HG03108 (cell line): ENCODE results near the gene NT5DC3.
"Not testable (repeated sequence)": the region's sequence is repeated elsewhere in the genome, so short reads cannot be mapped to it uniquely, and the experiment has no call there.

Source experiments
- ATAC-seq: cut with Tn5 transposase; IDR thresholded peaks from one replicate; pipeline ENCODE4 v1.9.1; 2021; ENCODE audit warnings: moderate library complexity; ENCODE audit not compliant: unreplicated experiment

NT5DC3 gene

DNA sequence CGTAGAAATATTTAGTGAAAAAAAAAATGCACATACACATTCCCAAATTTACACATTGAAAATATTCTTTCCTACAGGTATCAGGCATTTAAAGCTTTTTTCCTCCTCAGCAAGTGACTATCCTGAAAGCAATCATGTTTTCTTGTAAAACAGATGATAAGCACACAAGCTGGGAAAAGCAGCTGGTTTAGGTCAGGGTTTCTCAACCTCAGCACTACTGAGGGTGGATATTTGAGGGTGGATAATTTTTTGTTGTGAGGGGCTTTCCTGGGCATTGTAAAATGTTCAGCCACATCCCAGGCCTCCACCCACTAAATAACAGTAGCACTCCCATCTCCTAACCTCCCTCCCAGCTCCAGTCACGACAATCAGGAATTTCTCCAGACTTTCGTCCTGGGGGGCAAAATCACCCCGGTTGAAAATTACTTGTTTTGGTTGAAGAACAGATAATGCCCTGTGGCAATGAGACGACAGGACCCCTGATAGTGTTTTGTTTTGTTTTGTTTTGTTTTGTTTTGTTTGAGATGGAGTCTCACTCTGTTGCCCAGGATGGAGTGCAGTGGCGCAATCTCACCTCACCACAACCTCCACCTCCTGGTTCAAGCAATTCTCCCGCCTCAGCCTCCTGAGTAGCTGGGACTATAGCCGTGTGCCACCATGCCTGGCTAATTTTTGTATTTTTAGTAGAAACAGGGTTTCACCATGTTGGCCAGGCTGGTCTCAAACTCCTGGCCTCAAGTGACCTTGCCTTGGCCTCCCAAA is 15.0 kb upstream of the NT5DC3 start:
- no peak for ATAC-seq

DNA sequence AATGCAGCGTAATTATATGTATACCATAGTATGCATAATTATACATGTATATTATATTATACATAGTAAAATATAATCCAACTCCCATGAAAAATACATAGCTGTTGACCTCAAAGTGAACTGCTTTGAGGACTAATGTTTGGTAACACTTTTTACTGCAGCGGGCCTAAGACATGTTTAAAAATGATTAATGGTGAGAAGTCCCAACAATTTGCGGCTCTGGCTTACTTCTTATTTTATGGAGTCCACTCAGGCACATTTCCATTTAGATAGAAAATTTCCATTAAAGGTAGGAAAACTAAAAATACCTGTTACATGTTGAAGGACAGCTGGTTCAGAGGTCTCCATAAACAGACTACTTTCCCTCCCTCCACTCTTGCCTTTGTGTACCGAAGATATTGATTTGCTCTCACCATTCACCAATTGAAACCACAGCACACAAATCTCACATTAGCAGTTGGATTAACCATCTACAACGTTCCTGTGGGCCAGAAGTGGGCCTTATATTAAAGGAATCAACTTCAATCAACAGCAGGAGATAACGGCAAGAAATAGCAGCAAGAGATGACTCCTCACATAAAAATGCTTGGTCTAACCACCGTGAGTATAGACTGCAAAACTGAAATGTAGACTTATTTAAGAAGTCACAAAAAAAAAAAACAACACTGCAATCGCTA is 14.1 kb upstream of the NT5DC3 start:
- no peak for ATAC-seq

DNA sequence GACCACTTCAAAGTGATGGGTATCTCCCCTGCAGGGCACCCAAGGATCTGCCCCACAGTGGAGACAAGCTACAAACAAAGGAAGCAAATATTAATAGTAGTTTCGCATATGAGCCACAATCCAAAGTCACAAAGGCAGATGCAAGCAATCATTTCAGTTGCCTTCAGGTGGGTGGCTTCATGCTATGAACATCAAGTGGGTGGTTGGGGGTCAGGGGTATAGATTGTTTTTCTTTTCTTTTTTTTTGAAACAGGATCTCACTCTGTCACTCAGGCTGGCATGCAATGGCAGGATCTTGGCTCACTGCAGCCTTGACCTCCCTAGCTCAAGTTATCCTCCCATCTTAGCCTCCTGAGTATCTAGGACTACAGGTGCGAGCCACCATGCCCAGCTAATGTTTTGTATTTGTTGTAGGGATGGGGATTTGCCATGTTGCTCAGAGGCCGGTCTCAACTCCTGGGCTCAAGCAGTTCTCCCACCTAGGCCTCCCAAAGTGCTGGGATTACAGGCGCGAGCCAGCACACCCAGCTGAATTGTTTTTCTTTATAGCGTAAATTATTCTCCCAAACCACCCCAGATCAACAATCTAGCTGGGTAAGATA is 13.4 kb upstream of the NT5DC3 start:
- ATAC-seq, result no peak

DNA sequence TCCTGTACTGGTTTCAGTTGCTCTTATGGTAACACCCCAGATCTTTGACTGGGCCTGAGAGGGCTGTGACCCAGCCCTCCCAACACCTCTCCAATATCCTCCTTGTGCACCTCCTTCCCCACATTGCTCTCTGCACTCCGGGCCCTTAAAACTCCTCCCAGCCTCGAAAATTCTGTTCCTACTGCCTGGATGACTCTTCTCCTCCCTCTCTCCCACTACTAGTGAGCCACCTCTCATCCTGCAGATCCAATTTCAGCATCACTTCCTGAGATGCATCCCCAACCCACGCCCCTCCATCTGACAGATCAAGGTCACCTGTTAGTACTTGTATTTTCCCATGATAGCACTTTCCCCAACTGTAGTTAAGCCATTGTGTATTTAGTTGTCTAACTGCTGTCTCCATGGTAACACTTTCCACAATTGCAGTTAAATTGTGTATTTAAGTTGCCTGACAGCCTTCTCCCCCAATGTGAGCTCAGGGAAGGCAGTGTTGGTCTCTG is 11.5 kb upstream of the NT5DC3 start:
- no peak for ATAC-seq

DNA sequence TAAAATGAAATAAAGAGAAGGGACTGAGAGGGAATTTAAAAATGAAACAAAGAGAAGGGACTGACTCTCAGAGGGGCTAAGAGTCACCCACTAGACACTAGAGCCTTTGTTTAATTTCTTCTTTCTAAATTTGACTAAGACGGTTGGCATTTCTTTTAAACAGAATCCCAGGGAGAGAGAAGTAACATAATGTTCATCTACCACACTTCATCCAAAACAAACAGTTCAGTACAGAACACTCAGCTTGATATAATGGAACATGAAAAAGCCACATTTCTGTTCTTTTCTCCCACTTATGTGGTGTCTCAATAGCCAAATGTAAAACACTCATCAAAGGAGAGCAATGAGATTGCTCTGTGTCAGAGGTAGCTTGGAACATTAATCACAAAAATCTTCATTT is 10.1 kb upstream of the NT5DC3 start:
- no peak for ATAC-seq

DNA sequence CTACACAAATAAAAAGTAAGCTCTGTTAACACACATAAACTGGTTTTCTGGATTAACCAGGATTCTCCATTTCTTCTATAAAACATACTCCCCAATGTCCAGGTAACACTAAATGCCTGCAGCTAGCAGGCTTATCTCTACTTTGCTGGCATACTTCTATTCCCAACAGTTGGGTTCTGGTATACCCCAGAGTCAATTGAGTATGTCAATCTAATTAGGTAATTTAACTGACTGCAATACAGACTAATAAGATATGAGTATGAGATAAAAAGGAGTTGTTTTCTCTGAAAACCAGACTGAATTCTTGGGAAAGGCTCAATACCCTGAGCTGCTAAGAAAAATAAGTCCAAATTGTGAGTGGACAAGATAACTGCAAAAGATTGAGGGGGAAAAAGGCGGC is 9.4 kb upstream of the NT5DC3 start:
- ATAC-seq, result no peak

DNA sequence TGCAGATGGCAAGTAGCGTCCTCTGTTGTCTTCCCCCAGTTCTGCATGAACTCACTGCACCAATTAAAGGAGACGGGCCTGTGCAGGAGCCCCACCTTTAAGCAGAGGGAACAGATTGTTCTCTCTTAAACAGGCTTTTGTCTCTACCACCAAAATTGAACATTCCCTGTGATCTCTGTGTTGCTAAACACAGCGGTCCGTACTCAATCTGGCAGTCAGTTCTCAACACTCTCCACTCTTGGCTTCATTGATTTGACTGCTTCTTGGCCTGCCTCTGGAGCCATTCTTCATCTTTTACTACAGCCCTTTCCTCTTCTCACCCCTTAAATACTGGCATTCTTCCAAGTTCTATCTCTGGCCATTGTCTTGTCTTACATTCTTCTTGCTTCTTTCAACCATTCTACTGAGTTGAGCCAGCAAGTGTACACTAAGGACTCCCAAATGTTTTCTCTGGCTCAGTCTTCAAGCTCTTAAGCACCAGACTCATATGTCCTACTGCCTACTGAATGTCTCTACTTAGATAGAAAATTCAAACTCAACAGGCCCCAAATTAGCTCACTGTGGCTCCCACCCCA is 8.0 kb upstream of the NT5DC3 start:
- no peak for ATAC-seq

DNA sequence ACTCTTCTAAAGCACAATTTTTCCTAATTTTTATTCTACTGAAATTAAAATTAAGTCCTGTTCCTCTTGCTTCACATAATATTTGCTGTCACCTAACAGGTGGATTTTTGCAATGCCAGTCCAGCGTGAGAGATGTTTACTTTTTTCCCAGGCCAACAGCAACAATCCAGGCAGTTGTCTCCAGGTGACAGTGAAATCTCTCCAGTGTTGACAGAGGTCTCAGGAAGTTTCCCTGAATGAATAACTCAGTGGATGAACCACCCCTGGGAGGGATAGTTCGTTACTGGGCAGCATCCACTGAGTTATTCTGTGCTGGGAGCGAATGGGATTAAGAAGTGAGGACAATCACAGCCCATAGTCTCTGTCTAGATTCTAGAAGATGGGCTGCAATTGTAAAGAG is 7.1 kb upstream of the NT5DC3 start:
- ATAC-seq, result no peak

DNA sequence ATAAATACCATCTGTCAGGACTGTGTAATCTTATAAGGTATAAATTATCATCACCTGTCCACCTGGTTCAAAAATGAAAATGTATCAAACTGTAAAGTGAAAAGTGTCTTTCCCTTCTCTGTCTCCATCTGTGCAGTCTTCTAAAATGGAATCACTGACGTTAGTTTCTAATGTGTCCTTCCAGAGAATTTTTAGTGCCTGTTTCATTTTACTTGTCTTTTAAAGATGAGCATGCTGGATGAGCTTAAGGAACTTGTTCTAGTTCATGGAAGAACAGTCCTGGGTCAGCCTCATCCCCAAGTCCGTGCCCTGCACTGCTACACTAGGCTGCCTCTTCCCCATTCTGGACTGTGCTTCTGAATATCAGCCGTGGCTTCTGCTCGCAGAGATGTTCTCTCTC is 5.4 kb upstream of the NT5DC3 start:
- ATAC-seq, result no peak

DNA sequence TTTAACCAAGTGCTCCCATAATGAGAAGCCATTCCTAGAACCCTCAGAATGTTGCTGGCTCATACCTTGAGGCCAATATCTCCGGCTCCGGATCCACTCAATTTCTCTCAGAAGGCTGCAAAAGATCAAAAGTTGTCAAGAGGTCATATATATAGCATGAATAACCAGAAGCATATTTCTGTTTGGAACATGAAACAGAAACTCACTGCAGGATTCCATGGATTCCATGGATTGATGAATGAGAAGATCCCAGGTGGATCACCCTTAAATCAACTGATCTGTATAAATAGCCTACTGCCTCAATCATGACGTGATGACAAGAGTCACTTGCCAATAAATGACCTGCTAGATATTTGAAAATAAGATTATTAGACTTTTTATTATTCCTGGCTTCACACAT is 3.3 kb upstream of the NT5DC3 start:
- no peak for ATAC-seq

DNA sequence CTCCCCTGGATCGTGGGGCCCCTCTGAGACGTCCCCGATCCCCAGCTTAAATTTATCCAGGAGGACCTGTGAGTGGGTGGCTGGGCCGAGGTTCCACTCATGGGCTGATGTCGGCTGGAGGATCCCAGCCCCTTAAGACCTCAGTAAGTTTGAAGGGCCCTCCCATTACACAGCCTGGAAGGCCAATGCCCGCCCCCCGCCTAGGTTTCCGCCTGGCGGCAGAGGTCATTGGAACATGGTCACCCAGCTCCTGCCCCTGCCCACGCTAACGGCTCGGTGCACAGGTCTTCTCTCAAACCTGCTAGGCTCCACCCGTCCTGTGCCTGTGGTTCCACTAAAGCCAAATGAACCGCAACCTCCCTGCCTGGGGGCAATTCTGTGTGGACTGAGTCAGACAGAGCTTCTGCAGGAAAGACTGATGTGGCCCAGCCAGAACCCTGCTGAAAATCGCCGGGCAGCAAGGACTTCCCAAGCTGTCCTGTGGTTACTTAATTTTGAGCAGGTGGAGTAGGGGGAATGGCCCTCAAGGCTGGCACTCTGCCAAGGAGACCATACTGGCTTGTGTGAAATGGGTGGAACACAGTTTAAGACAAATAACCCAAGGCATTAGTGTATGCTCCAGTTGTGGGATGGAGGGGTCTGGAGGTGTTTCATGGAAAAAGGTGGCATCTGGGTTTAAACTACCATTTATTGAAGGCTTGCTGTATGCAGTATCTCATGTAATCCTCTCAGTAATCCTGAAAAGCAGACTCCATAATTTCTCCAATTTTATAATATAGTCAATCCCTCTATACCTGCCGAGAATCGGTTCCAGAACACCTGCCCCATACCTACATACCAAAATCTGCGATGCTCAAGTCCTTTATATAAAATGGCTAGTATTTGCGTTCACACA is 903 bp upstream of the NT5DC3 start:
- no peak for ATAC-seq

DNA sequence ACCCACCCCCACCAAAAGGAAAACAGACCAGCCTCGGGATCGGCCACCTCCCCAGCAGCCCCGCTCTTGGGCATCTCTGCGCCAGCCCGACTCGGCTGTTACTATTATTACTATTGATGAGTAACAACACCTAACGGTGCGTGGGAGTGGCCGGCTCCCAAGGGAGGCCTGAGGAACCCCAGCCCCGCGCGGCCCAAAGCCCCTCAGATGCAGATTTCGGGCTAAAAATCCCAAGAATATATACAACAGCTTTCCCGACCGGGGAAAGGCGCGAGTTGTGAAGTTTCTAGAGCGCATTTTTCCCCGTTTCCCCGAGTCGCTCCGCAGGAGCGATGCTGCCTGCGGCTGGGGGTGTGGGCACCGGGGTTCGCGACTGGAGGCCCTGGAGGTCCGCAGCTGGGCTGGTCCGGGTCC is 565 bp downstream of the NT5DC3 start:
- peak; percentile 9 for ATAC-seq

DNA sequence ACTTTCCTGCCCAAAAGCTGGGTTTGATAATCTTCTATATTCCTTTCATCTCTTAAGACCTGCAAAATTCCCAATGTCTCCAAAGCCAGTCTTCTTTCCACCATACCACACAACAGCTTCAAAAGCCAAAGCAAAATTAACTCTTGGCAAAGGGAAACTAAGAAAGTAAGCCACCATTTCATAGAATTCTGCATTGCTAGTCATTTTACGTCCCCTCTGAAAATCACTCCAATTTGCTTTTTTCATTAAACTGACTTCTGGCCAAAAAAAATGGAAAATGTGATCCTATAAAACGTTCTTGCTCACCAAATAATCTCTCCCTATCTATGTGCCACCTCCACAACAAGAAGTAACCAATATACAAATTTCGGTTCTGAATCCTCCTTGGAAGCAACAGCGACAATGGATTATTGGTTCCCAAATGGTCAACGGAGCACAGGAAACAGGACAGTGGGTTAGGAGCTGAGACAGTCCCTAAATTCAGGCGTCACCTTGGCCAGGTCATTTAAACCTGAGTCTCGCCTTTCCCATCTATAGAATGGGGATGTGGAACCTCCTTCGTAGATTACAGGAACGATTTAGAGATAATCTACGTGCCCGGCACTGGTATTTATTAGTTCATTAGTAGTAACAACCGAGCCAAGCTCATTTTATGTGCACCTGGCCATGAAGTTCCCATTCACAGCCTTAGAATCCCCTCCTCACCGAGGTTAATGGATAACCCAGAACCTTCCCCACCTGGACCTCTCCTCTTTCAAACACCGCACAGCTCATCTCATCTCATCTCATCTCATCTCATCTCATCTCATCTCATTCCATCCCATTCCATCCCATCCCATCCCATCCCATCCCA is 1.2 kb downstream of the NT5DC3 start:
- ATAC-seq, result no peak

DNA sequence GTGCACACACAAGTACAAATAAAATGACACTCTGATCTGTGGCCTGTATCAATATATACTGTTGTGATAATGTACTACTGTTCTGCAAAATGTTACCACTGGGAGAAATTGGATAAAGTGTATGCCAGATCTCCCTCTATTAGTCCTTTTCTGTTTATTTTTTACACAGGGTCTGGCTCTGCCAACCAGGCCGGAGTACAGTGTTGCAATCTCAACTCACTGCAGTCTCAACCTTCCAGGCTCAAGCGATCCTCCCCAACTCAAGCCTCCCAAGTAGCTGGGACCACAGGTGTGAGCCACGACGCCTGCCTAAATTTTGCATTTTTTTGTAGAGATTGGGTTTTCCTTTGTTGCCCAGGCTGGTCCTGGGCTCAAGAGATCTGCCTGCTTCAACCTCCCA is 1.9 kb downstream of the NT5DC3 start:
- ATAC-seq, result no peak

DNA sequence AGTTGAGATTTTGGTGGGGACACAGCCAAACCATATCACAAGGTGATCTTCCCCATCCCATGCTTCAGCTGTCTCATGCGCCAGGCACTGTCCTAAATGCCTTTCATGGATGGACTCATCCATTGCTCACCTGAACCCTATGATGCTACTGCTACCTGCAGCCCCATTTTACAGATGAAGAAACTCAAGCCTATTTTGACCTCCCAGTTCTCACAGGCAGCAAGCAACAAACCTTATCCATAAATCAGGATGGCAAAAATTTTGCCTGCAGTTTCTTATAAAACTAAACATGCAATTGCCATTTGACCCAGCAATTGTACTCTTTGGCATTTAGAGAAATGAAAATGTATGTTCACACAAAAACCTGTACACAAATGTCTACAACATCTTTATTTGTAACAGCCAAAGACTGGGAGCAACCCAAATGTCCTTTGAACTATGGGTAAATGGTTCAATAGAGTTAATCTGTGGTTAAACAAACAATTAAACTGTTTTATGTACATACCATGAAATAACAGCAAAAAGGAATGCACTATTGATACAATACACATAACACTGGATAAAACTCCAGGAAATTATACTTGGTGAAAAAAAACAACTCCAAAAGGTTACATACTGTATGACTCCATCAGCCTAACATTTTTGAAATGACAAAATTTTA is 2.6 kb downstream of the NT5DC3 start:
- ATAC-seq, result no peak

DNA sequence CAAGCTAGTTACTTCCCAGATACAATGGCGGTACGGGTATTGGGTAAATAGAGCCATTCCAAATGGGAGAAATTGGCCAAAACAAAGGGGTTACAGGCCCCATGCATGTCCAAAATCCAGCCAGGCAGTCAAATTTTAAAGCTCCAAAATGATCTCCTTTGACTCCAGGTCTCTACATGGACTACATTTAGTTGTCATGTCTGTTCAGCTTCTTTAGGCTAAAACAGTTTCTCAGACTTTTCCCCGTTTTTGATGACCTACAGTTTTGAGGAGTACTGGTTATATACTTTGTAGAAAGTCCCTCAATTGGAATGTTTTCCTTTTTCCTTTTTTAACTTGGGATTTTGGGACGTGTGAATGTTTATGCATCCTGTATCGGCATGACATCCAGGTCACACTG is 4.7 kb downstream of the NT5DC3 start:
- ATAC-seq, result no peak

DNA sequence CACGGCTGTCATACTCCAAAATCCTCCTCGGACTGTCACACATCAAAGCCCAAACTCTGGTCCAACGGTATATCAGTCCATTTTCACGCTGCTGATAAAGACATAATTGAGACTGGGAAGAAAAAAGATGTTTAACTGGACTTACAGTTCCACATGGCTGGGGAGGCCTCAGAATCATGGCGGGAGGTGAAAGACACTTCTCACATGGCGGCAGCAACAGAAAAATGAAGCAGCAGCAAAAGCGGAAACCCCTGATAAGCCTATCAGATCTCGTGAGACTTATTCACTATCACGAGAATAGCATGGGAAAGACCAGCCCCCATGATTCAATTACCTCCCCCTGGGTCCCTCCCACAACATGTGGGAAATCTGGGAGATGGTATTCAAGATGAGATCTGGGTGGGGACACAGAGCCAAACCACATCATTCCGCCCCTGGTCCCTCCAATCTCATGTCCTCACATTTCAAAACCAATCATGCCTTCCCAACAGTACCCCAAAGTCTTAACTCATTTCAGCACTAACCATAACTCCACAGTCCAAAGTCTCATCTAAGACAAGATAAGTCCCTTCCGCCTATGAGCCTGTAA is 5.2 kb downstream of the NT5DC3 start:
- not testable (repeated sequence) for ATAC-seq

DNA sequence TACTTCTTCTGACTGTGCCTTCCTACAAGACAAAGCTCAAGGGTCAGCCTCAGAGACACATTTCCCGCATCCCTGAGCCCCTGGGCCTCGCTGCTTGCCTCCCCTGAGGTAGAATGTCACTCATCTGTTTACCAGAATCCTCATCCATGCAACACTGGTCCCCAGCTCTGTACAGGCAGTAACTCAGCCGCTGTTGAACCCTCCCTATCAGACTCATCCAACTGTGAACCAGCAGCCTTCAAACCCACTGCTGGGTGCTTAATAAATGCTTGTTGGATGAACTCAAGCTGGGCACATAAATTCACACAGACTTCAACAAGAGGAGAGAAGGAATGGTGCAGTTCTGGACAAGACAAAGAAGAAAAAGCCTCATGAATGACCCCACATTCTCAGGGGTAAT is 6.1 kb downstream of the NT5DC3 start:
- ATAC-seq, result no peak

DNA sequence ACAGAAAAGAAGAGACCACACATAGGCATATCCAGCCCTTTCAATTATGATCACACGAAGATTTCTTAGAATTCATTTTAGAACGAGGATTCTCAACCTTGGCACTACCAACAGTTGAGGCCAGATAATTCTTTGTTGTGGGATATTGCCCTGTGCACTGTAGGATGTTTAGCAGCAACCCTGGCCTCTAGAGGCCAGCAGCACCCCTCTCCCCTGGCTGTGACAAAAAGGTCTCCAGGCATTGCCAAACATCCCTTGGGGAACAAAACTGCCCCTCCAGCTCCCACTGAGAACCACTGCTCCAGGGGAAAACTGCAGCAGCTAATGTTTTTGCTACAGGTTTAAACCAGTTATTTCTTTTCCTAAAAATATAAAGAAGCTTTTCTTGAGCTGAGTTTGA is 7.1 kb downstream of the NT5DC3 start:
- no peak for ATAC-seq
